ENCODE measurements around the gene PPP2R2C.

PPP2R2C gene

DNA sequence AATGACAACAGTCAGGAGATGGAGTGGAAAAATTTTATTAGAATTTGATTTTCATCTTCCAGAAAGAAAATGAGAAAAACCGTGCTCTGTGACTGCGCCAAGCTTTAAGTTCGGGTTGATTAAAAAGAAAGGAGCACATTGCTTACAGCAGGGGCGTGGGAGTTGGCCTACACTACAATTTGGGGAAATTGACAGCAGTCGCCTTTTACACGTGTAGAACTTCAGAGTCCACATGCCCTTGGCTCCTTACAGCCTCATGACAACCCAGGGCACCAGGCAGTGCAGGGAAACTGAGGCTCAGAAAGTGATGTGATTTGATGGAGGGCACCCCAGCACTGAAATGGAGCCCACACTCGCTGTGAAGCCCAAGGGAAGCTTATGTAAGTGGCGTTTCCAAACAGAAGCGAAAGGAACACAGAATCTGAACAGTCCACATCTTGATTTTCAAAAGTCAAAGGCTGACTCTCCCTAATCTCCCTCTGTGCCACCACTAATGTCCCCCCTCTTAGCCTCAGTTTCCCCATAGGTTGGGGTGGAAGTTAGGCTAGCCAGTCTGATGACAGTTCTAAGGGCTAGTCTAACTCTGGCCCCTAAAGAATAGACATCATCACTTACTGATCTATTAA lies 5.5 kb downstream of the PPP2R2C start:
- H3K9me3 Mint-ChIP-seq = no peaks in the 10 kb centered on the region
- TF ChIP-seq, protein P1, sequence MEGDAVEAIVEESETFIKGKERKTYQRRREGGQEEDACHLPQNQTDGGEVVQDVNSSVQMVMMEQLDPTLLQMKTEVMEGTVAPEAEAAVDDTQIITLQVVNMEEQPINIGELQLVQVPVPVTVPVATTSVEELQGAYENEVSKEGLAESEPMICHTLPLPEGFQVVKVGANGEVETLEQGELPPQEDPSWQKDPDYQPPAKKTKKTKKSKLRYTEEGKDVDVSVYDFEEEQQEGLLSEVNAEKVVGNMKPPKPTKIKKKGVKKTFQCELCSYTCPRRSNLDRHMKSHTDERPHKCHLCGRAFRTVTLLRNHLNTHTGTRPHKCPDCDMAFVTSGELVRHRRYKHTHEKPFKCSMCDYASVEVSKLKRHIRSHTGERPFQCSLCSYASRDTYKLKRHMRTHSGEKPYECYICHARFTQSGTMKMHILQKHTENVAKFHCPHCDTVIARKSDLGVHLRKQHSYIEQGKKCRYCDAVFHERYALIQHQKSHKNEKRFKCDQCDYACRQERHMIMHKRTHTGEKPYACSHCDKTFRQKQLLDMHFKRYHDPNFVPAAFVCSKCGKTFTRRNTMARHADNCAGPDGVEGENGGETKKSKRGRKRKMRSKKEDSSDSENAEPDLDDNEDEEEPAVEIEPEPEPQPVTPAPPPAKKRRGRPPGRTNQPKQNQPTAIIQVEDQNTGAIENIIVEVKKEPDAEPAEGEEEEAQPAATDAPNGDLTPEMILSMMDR (IDR thresholded peaks at IDR 0.05) = no peak
- no peak overlapping the region for H3K27ac Mint-ChIP-seq
- peaks cover 88% of the 10 kb centered on the region for H3K27me3 Mint-ChIP-seq (ENCODE audit: low read depth, poor library complexity)
- DNase-seq = no peak
- H3K4me3 Mint-ChIP-seq = no peak overlapping the region
- H3K4me1 Mint-ChIP-seq = no peaks in the 10 kb centered on the region
- H3K36me3 Mint-ChIP-seq (ENCODE audit: low read depth) = no peaks in the 10 kb centered on the region

DNA sequence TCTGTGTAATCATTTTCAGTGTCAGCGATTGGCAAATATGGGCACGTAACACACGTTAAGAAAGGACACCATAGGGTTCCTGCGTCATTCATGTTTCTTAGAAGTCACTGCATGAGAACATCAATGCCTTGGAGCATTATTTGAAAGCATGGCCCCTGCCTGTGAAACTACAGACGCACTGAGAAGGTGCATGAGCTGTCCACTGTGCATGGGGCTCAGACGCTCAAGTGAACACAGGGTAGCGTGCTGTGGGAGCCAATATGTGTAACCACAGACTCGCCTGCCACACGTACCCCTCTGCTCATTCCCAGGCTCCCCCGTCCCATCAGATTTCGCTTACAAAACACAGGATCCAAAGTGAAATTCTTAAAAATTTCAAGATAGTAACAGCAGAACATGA lies 6.5 kb downstream of the PPP2R2C start:
- no peak overlapping the region for H3K4me3 Mint-ChIP-seq

DNA sequence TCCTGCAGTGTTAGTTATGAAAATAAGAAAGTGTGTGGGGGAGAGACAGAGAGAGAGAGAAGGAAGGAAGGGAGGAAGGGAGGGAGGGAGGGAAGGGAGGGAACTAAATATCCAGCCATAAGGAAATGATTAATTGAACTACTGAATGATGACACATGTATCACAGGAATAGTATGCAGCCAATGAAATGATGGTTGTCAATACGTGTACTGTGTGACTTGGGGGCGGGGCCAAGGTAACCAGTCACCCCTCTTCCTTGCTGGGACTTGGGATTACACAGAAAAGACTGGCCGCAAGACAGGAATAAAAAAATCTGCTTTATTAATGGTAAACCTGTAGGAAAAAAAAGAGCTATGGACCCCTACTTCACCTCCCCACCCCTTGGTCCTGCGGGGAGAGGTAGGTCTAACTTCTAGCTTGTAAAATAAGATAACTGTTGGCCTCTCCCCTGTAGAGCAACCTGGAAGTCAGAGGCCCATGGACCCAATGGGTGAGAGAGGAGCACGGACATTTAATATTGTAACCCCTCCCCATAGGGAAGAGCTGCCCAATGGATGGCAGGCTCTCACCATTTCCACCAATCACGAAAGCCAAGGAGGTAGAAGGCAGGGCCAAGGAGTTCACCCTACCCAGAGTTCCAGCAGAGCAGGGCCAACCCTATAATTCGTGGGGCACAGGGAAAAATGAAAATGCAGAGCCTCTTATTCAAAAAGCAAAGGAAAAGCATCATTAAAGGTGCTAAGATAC lies 7.4 kb downstream of the PPP2R2C start:
- Mint-ChIP-seq H3K36me3 (ENCODE audit: low read depth) (no peaks in the 10 kb centered on the region), H3K27me3 (ENCODE audit: low read depth, poor library complexity) (peaks cover 77% of the 10 kb centered on the region), H3K4me3 (no peak overlapping the region), H3K27ac (no peak overlapping the region), H3K9me3 (no peaks in the 10 kb centered on the region), H3K4me1 (no peaks in the 10 kb centered on the region)
- no peak for DNase-seq
- TF ChIP-seq, protein P1 (IDR thresholded peaks at IDR 0.05) = no peak

More for the DNA sequence above, 6.5 kb downstream of the PPP2R2C start:
- TF ChIP-seq, protein P1 (IDR thresholded peaks at IDR 0.05) = no peak
- Mint-ChIP-seq H3K4me1 (no peaks in the 10 kb centered on the region), H3K36me3 (ENCODE audit: low read depth) (no peaks in the 10 kb centered on the region), H3K9me3 (no peaks in the 10 kb centered on the region), H3K27me3 (ENCODE audit: low read depth, poor library complexity) (peaks cover 79% of the 10 kb centered on the region), H3K27ac (no peak overlapping the region)
- no peak for DNase-seq

DNA sequence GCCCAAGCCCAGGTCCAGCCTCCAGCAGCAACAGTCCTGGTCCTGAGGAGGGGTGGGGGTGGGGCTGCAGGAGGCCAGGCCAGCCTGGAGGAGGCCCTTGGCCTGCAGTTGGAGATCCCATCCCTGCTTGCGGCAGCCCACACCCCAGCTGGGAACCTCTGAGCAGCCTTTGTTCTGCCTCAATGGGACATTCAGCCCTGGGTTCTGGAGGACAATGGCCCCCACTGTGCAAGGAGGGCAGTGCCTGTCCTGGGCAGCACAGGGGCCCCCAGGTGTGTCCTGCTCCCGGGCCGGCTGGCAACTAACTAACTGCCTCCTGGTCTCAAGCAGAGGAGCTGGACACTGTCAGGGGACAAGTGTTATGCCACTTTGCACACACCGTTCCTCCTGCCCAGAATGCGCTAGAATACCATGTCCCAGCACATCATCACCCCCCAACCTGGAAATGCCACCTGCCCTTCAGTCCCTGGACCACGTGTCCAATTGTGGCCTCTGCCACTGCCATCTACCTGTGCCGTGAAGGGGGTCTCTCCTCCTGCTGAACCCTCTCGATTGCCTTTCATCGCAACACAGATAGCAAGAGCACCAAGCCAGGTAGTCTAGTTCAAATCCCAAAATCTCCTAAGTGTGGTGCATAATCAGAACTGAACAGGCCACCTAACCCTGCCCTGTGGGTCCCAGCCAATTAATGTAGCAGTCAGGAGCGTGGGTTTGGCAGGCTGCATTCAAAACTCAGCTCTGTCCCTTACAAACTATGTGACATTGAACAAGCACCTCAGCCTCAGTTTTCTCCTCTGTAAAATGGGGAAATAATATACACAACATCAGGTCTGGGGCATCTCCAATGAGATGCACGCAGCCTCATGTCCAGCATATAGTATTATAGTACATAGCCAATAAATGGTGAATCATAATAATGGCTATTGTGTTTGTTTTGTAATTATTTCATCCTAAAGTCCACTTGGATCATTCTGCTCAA lies 8.8 kb downstream of the PPP2R2C start:
- Mint-ChIP-seq H3K4me3 (no peak overlapping the region), H3K27ac (no peak overlapping the region), H3K27me3 (ENCODE audit: low read depth, poor library complexity) (peaks cover 72% of the 10 kb centered on the region), H3K9me3 (peaks cover 11% of the 10 kb centered on the region), H3K36me3 (ENCODE audit: low read depth) (no peaks in the 10 kb centered on the region), H3K4me1 (no peaks in the 10 kb centered on the region)
- TF ChIP-seq, protein P1 (IDR thresholded peaks at IDR 0.05) = no peak
- no peak for DNase-seq

DNA sequence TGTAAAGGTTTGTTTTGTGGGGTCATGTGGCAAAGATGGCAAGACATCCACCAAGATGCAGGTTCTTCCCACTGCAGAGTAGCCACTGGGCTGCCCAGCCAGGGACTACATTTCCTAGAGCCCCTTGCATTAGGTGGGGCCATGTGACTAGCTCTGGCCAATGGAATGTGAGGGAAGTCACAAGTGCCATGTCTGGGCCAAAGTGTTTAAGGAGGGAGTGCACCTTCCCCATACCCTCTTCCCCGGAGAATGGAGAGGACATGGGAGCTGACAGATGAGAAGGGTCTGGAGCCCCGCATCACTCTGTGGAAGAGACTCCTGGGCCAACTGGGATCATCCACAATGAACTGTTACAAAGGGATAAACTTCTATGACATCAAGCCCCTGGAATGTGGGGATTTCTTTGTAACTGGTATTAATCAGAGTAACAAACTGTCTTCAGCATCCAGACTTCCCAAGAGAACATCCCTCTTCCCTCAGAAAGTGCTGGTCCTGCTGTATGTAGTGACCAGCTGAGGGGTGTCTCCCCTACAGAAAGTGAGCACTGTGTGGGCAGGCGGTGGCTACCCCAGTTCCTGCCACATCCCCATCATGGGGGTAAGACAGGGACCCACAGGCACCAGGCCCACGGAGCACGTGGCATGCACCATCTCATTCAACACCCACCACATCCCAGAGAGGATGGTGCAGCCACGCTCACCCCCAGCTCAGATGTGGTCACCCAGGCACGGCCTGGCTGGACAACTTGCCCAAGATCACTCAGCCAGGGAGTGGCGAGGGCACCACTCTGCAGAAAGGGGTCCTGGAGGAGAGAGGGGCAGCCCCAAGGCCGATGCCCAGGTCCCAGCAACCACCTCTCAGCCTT lies 10.9 kb downstream of the PPP2R2C start:
- Mint-ChIP-seq H3K9me3 (peaks cover 18% of the 10 kb centered on the region), H3K36me3 (ENCODE audit: low read depth) (no peaks in the 10 kb centered on the region), H3K4me1 (peaks cover 2% of the 10 kb centered on the region), H3K27ac (no peak overlapping the region), H3K4me3 (no peak overlapping the region), H3K27me3 (ENCODE audit: low read depth, poor library complexity) (peaks cover 64% of the 10 kb centered on the region)
- TF ChIP-seq, protein P1 (IDR thresholded peaks at IDR 0.05) = no peak
- no peak for DNase-seq
